Astrocyte of the cerebellum (primary cell): ENCODE data around the gene MRGPRX2.

Source experiments
- DNase-seq: peaks from one replicate; pipeline ENCODE4 v3.0.0-alpha.2; 2011; ENCODE audit warnings: low read depth
- H3K4me3 ChIP-seq: 2 replicates; pipeline ENCODE4 v1.5.1; 2011; ENCODE audit warnings: mild to moderate bottlenecking, low read depth, low read length, moderate library complexity
- in situ Hi-C: cut with HindIII; loops from 2 replicates; pipeline ENCODE4 v1.10.0; 2017; ENCODE audit warnings: low sequenced_read_pairs
- TF ChIP-seq, protein P1 (sequence below): IDR thresholded peaks from 2 replicates; pipeline ENCODE4 v1.5.1; 2012; ENCODE audit warnings: low read length, low read depth, moderate library complexity, mild to moderate bottlenecking; ENCODE audit errors: missing control alignments

Gene MRGPRX2

DNA sequence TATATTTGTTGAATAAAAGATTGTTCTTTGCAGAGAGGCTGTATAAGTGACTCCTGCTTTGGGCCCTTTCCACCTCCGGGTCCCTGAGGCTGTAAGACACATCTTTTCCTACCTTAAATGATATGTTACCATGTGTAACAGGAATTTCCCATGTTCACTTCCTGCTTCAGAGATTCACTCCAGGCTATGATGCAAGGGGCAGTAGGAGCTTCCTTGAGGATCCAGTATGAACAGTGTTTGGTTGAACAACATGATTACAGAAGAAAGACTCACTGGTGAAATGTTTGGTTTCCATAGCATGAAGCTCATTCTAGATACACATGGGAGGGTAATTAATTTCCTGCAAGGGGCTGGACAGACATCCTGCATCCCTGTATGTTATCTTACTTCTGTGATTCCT lies 30.8 kb upstream of the MRGPRX2 start:
- no peak for DNase-seq
- in situ Hi-C loops, result no loop called here
- TF ChIP-seq, protein P1, sequence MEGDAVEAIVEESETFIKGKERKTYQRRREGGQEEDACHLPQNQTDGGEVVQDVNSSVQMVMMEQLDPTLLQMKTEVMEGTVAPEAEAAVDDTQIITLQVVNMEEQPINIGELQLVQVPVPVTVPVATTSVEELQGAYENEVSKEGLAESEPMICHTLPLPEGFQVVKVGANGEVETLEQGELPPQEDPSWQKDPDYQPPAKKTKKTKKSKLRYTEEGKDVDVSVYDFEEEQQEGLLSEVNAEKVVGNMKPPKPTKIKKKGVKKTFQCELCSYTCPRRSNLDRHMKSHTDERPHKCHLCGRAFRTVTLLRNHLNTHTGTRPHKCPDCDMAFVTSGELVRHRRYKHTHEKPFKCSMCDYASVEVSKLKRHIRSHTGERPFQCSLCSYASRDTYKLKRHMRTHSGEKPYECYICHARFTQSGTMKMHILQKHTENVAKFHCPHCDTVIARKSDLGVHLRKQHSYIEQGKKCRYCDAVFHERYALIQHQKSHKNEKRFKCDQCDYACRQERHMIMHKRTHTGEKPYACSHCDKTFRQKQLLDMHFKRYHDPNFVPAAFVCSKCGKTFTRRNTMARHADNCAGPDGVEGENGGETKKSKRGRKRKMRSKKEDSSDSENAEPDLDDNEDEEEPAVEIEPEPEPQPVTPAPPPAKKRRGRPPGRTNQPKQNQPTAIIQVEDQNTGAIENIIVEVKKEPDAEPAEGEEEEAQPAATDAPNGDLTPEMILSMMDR, result no peak
- no peak overlapping the region for H3K4me3 ChIP-seq

DNA sequence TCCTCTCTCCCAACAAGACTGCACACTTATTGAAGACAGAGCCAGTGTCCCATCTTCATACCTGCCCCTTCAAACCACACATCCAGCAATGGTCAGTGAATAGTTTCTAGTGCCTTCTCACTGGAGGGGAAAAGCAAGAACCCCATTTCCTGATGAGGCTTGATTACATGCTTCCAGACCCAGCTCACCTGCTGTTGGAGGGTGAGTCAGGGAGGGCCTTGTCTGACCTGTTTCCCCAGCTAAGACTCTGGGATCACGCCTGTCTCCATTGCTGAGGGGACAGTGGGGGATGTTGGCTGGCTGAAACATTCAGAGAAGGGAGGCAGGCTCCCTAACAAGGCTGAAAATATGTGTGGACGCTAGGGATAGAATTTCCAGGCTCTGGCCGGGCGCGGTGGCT lies 28.9 kb upstream of the MRGPRX2 start:
- H3K4me3 ChIP-seq, result no peak overlapping the region
- DNase-seq, result no peak
- in situ Hi-C loops, result no loop called here
- TF ChIP-seq, protein P1, result no peak

DNA sequence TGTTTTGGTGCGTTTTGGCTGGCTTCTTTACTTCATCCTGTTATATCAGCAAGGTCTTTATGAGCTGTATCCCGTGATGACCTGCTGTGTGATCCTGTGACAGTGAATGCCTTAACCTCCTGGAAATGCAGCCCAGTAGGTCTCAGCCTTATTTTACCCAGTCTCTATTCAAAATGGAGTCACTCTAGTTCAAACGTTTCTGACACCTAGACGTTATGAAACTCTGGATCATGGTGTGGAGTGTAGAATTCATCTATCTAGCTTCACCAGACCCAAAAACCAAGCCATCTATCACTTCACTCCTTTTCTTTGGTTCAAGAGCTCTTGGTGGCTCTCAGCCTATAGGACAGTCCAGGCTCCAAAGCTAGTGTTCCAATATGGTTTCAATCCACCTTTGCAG lies 28.3 kb upstream of the MRGPRX2 start:
- in situ Hi-C loops, result no loop called here
- DNase-seq, result no peak
- no peak overlapping the region for H3K4me3 ChIP-seq
- TF ChIP-seq, protein P1, result no peak

DNA sequence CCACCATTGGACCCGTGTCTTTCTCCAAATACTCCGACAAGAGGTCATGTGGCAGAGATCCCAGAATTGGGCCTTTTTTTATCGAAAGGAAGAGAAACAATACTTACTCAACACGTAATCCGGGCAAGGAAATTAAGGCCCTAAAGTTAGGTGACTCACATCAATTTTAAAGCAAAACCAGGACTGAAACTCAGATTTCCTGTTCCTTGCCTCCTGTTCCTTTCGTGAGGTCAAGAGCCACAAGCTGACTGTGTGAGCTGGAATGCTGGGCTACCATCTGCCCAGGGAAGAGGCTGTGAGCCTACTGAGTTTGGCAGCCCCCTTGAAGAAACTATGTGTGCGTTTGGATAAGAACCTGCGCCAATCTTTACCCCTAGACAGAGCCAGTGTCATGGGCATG lies 27.1 kb upstream of the MRGPRX2 start:
- TF ChIP-seq, protein P1, result no peak
- DNase-seq, result peak; percentile 79
- H3K4me3 ChIP-seq, result no peak overlapping the region
- in situ Hi-C loops, result no loop called here

DNA sequence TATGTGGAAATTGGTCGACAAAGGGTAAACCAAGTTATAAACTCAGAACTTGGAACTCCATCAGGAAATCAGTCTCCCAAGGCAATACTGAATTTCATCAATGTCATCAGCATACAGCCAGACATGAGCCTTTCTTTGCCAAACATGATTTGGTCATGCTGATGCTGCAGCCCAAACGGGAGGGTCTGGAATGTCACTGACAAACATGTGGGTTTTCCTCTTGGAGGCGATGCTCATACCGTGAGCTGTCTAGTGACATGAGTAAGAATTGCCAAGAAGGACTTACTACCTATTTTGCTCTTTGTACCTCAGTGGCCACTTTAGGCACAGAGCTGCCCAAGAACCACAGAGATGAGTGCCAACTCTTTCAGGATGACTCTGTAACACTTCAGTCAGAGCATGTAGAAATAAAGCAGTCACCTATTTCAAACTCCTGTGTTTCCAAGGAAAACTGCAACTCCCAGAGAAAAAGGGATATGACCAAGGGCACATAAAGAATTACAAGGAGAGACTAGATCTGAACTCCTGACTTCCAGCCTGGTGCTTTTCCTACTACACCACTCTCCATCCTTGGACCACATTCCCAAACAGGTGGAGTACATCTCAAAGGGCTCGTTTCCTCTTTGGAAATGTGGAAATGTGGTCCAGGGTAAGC lies 24.3 kb upstream of the MRGPRX2 start:
- H3K4me3 ChIP-seq, result no peak overlapping the region
- no peak for DNase-seq
- in situ Hi-C loops, result no loop called here
- TF ChIP-seq, protein P1, result no peak

DNA sequence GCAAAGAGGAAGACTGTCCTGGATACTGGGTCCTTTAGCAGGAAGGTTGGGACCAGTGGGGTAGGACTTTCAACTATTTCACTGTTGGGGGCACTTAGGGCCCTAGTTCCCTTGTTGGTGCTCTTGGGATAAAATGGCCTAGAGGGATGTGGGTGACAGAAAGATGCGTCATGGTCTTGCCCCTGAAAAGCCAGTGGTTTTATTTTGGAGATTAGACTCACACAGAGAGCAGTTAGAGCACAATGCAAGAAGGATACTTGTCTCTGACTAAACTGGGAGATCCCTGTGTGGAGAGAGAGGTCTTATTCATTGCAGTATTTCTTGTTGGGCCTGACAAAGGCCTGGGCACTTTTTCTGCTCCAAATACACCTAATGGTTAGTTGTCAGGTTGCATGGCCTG lies 22.6 kb upstream of the MRGPRX2 start:
- DNase-seq, result no peak
- TF ChIP-seq, protein P1, result no peak
- in situ Hi-C loops, result no loop called here
- H3K4me3 ChIP-seq, result no peak overlapping the region
